Measurements from ENCODE around the gene COG7.

DNA sequence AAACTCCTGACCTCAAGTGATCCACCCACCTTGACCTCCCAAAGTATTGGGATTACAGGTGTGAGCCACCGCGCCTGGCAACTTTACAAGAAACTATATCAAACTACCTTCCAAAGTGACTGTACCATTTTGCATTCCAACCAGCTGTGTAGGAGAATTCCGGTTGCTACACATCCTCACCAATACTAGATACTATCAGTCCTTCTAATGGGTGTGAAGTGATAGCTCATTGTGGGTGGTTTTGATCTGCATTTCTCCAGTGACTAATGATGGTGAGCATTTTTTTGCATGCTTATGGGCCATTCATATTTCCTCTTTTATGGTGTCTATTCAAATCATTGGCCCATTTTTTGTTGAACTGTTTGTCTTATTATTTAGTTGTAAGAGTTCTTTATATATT is 113.2 kb downstream of the COG7 start:
- TF ChIP-seq, protein P1, sequence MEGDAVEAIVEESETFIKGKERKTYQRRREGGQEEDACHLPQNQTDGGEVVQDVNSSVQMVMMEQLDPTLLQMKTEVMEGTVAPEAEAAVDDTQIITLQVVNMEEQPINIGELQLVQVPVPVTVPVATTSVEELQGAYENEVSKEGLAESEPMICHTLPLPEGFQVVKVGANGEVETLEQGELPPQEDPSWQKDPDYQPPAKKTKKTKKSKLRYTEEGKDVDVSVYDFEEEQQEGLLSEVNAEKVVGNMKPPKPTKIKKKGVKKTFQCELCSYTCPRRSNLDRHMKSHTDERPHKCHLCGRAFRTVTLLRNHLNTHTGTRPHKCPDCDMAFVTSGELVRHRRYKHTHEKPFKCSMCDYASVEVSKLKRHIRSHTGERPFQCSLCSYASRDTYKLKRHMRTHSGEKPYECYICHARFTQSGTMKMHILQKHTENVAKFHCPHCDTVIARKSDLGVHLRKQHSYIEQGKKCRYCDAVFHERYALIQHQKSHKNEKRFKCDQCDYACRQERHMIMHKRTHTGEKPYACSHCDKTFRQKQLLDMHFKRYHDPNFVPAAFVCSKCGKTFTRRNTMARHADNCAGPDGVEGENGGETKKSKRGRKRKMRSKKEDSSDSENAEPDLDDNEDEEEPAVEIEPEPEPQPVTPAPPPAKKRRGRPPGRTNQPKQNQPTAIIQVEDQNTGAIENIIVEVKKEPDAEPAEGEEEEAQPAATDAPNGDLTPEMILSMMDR (IDR thresholded peaks at IDR 0.05; ENCODE audit: low read depth, low read length, poor library complexity, severe bottlenecking) = no peak
- TF ChIP-seq EZH2phosphoT487 (IDR thresholded peaks at IDR 0.05; ENCODE audit: borderline replicate concordance, low read length) = no peak

Data from DOHH2 (cell line).